HepG2 (cell line): Measurements from ENCODE around the gene RGS14. TPM values are rescaled to one million over a fixed set of nuclear protein-coding genes. Genes with fewer than 3 reads are reported as not detected.

Source experiments
- ATAC-seq: fragments of 200-7000 bp; cut with Tn5 transposase; 3 replicates; pipeline ENCODE4 v1.9.1; 2020; ENCODE audit warnings: mild to moderate bottlenecking, moderate library complexity
- BruUV-seq: library from RNA; stranded (reverse); fragments of 400-500 nt; replicated peaks from 2 replicates; lab custom pipeline; 2021; lab: Mats Ljungman, UMichigan
- CTCF ChIA-PET: fragments of 300-600 bp; formaldehyde crosslinking; extraction: SDS; loops from one replicate; lab custom pipeline; 2021; ENCODE audit warnings: low total read pairs, inconsistent platforms, low intra/inter-chr PET ratio; lab: Yijun Ruan, JAX
- POLR2A ChIA-PET: fragments of 350-600 bp; sonication (Branson Sonifier 250); formaldehyde crosslinking; loops from one replicate; lab custom pipeline; 2020; ENCODE audit warnings: antibody characterized with exemption, inconsistent platforms; lab: Yijun Ruan, JAX
- DNase-seq: peaks from one replicate; pipeline ENCODE4 v3.0.0-alpha.2; 2015; ENCODE audit warnings: low spot score
- FAIRE-seq: peaks from 3 replicates; lab custom pipeline; 2011; peaks lifted over from hg19 to GRCh38; lab: Jason Lieb, UNC
- H2AFZ ChIP-seq: one replicate; pipeline ENCODE4 v1.6.1; 2011; ENCODE audit warnings: low read length, inconsistent platforms
- H3K27ac ChIP-seq: fragments of 300-600 bp; 3 replicates; pipeline ENCODE4 v1.8.0; 2011; ENCODE audit warnings: mixed run types, mild to moderate bottlenecking, mixed read lengths, low read length, inconsistent platforms; ENCODE audit not compliant: insufficient read depth; ENCODE audit errors: extremely low read length
- H3K27me3 ChIP-seq, 2 experiments: fragments of 200-600 bp in 1 of 2; 2 replicates in 1 of 2; 3 replicates in 1 of 2; pipeline versions ENCODE4 v1.6.0 to v1.8.0; 2011; ENCODE audit warnings: low read length in 2 of 2, mild to moderate bottlenecking in 2 of 2, moderate library complexity in 2 of 2, inconsistent platforms in 1 of 2; ENCODE audit not compliant: insufficient read depth in 2 of 2, control insufficient read depth in 1 of 2
- H3K36me3 ChIP-seq, 2 experiments: fragments of 200-600 bp in 1 of 2; replicated peaks in 1 of 2; 2 replicates in 1 of 2; 3 replicates in 1 of 2; pipeline versions ENCODE4 v1.5.1 to v1.8.0; 2011; ENCODE audit warnings: low read length in 2 of 2, inconsistent platforms in 1 of 2; ENCODE audit not compliant: insufficient read depth in 2 of 2, control insufficient read depth in 1 of 2
- H3K4me1 ChIP-seq: 2 replicates; pipeline ENCODE4 v1.5.1; 2012; ENCODE audit warnings: low read length, inconsistent platforms; ENCODE audit not compliant: insufficient read depth
- H3K4me2 ChIP-seq: 2 replicates; pipeline ENCODE4 v1.6.0; 2011; ENCODE audit warnings: low read depth, low read length, inconsistent platforms
- H3K4me3 ChIP-seq, 3 experiments: fragments of 200-600 bp in 1 of 3; sonication (generic), shearing (Covaris generic) in 1 of 3; replicated peaks in 1 of 3; 2 replicates each; pipeline ENCODE4 v1.5.1; 2011 to 2016; ENCODE audit warnings: low read length in 3 of 3, inconsistent platforms in 2 of 3, low read depth in 2 of 3, mild to moderate bottlenecking in 2 of 3, control low read depth in 1 of 3, mixed read lengths in 1 of 3; ENCODE audit not compliant: insufficient read depth in 1 of 3
- H3K79me2 ChIP-seq: one replicate; pipeline ENCODE4 v1.6.1; 2011; ENCODE audit warnings: low read length, inconsistent platforms; ENCODE audit not compliant: insufficient read depth
- H3K9ac ChIP-seq: 2 replicates; pipeline ENCODE4 v1.6.0; 2011; ENCODE audit warnings: mild to moderate bottlenecking, low read depth, low read length, inconsistent platforms; ENCODE audit not compliant: insufficient read depth
- H3K9me3 ChIP-seq: 2 replicates; pipeline ENCODE4 v1.5.1; 2012; ENCODE audit warnings: mild to moderate bottlenecking, low read length
- H4K20me1 ChIP-seq: 2 replicates; pipeline ENCODE4 v1.6.0; 2011; ENCODE audit warnings: inconsistent platforms, mild to moderate bottlenecking, low read length, moderate library complexity; ENCODE audit not compliant: insufficient read depth
- ADNP ChIP-seq: sonication (generic); formaldehyde crosslinking; IDR thresholded peaks from 2 replicates; pipeline ENCODE4 v1.4.0; 2020; ENCODE audit warnings: missing genetic modification reagents
- ASH2L ChIP-seq: fragments of 300-600, 200-600 bp; sonication (generic); IDR thresholded peaks from 2 replicates; pipeline ENCODE4 v1.7.0; 2017; ENCODE audit warnings: low read depth, mild to moderate bottlenecking, moderate library complexity, mixed read lengths, low read length; ENCODE audit not compliant: insufficient read length
- HDAC2 ChIP-seq: sonication (generic); formaldehyde crosslinking; IDR thresholded peaks from 2 replicates; pipeline ENCODE4 v1.4.0; 2020; ENCODE audit warnings: missing genetic modification reagents
- HDAC6 ChIP-seq: fragments of 200-600 bp; sonication (generic); IDR thresholded peaks from 2 replicates; pipeline ENCODE4 v1.7.0; 2017; ENCODE audit warnings: mild to moderate bottlenecking, antibody characterized with exemption, low read length, low read depth
- KDM1A ChIP-seq: IDR thresholded peaks from 2 replicates; pipeline ENCODE4 v1.6.1; 2016; ENCODE audit warnings: missing compliant biosample characterization
- NFE2L2 ChIP-seq: fragments of 150-350 bp; IDR thresholded peaks from 2 replicates; pipeline ENCODE4 v1.6.1; 2014; ENCODE audit warnings: low read length
- RCOR2 ChIP-seq: IDR thresholded peaks from 2 replicates; pipeline ENCODE4 v1.6.1; 2016; ENCODE audit warnings: missing biosample characterization, missing genetic modification reagents
- TBP ChIP-seq: sonication (generic); formaldehyde crosslinking; IDR thresholded peaks from 2 replicates; pipeline ENCODE4 v1.5.0; 2020; ENCODE audit warnings: missing genetic modification reagents
- ZFP36 ChIP-seq: fragments of 150-350 bp; IDR thresholded peaks from 2 replicates; pipeline ENCODE4 v1.6.1; 2018; ENCODE audit warnings: borderline replicate concordance, low read length, low read depth; ENCODE audit not compliant: partially characterized antibody
- ZMYM3 ChIP-seq: sonication (generic); formaldehyde crosslinking; IDR thresholded peaks from 2 replicates; pipeline ENCODE4 v1.5.1; 2020; ENCODE audit warnings: mild to moderate bottlenecking, missing genetic modification reagents
- ZNF235 ChIP-seq: sonication (generic); formaldehyde crosslinking; IDR thresholded peaks from 2 replicates; pipeline ENCODE4 v1.8.1; 2023; ENCODE audit warnings: mild to moderate bottlenecking, missing genetic modification reagents, borderline replicate concordance
- ZNF768 ChIP-seq: sonication (generic); formaldehyde crosslinking; IDR thresholded peaks from 2 replicates; pipeline ENCODE4 v1.4.0; 2020; ENCODE audit warnings: missing genetic modification reagents
- WGBS: methylation state at CpG from one replicate; pipeline ENCODE4 v1.1.6; 2017; ENCODE audit warnings: low lambda C conversion rate; 5-methylcytosine and 5-hydroxymethylcytosine counted together
- in situ Hi-C: cut with HindIII; loops from 2 replicates; pipeline ENCODE4 v1.10.0; 2017; ENCODE audit warnings: low pct_unique_long_range_greater_than_20kb; ENCODE audit not compliant: extremely low pct_ligation_motif_present
- intact Hi-C: fragments of 100-400 bp; cut with micrococcal nuclease; formaldehyde crosslinking; loops from one replicate; pipeline ENCODE4 v1.10.0; 2022; ENCODE audit not compliant: unreplicated experiment
- polyA plus RNA-seq, 8 experiments: library from polyadenylated mRNA; depleted of rRNA in 3 of 8; stranded (reverse) in 7 of 8; unstranded in 1 of 8; fragments of >200 nt; fragmentation: Illumina TruSeq in 4 of 8; extraction: Trizol in 4 of 8; gene quantifications; 2 replicates each; pipeline versions ENCODE4 v1.2.1 to v1.2.3, GENCODE V29; 2011 to 2016; ENCODE audit warnings: low read depth in 4 of 8, missing spikeins in 1 of 8, mixed read lengths in 1 of 8; ENCODE audit not compliant: insufficient read depth in 1 of 8
- total RNA-seq, 5 experiments: library from RNA; depleted of rRNA; stranded (reverse); fragments of >200 nt; fragmentation: Illumina TruSeq; extraction: Trizol; gene quantifications; 2 replicates each; pipeline ENCODE4 v1.2.3, GENCODE V29; 2016; ENCODE audit warnings: low read depth in 1 of 5
- TF ChIP-seq, protein P1 (sequence below): sonication (generic); formaldehyde crosslinking; IDR thresholded peaks from 2 replicates; pipeline ENCODE4 v1.5.1; 2020; ENCODE audit warnings: missing genetic modification reagents, mild to moderate bottlenecking, borderline replicate concordance
- TF ChIP-seq, protein P2 (sequence below): sonication (generic); formaldehyde crosslinking; conservative IDR thresholded peaks from 2 replicates; pipeline ENCODE4 v1.8.1; 2023; ENCODE audit warnings: missing genetic modification reagents
- TF ChIP-seq, protein P3 (sequence below): sonication (generic); formaldehyde crosslinking; IDR thresholded peaks from 2 replicates; pipeline ENCODE4 v1.4.0; 2020; ENCODE audit warnings: missing genetic modification reagents, borderline replicate concordance

The RGS14 gene
- total and polyA plus RNA-seq, 2 of the 13 experiments (the other 11 are each of a cell fraction or from before 2014, with no cell fraction given): 11.1 to 17.2 TPM

- TF ChIP-seq NFE2L2: 0 out of 2 replicates have a peak, but pooled peaks have one; percentile 9
- TF ChIP-seq HDAC2 (CRISPR knock-in tag): peak; percentile 34; the same call in 1 of the 2 replicates
- TF ChIP-seq ZNF768: peak; percentile 97
- TF ChIP-seq, protein P1, sequence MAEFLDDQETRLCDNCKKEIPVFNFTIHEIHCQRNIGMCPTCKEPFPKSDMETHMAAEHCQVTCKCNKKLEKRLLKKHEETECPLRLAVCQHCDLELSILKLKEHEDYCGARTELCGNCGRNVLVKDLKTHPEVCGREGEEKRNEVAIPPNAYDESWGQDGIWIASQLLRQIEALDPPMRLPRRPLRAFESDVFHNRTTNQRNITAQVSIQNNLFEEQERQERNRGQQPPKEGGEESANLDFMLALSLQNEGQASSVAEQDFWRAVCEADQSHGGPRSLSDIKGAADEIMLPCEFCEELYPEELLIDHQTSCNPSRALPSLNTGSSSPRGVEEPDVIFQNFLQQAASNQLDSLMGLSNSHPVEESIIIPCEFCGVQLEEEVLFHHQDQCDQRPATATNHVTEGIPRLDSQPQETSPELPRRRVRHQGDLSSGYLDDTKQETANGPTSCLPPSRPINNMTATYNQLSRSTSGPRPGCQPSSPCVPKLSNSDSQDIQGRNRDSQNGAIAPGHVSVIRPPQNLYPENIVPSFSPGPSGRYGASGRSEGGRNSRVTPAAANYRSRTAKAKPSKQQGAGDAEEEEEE (CRISPR knock-in tag): no peak
- peak; percentile 92 for TF ChIP-seq ZMYM3
- peak; percentile 61 for TF ChIP-seq ZFP36
- TF ChIP-seq ZNF235 (CRISPR knock-in tag): no peak
- TF ChIP-seq, protein P2, sequence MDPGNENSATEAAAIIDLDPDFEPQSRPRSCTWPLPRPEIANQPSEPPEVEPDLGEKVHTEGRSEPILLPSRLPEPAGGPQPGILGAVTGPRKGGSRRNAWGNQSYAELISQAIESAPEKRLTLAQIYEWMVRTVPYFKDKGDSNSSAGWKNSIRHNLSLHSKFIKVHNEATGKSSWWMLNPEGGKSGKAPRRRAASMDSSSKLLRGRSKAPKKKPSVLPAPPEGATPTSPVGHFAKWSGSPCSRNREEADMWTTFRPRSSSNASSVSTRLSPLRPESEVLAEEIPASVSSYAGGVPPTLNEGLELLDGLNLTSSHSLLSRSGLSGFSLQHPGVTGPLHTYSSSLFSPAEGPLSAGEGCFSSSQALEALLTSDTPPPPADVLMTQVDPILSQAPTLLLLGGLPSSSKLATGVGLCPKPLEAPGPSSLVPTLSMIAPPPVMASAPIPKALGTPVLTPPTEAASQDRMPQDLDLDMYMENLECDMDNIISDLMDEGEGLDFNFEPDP (CRISPR knock-in tag): 0 out of 2 replicates have a peak, but pooled peaks have one; percentile 41
- TF ChIP-seq ADNP (CRISPR knock-in tag): 0 out of 2 replicates have a peak, but pooled peaks have one; percentile 73
- TF ChIP-seq HDAC6: 0 out of 2 replicates have a peak, but pooled peaks have one; percentile 61
- TF ChIP-seq, protein P3, sequence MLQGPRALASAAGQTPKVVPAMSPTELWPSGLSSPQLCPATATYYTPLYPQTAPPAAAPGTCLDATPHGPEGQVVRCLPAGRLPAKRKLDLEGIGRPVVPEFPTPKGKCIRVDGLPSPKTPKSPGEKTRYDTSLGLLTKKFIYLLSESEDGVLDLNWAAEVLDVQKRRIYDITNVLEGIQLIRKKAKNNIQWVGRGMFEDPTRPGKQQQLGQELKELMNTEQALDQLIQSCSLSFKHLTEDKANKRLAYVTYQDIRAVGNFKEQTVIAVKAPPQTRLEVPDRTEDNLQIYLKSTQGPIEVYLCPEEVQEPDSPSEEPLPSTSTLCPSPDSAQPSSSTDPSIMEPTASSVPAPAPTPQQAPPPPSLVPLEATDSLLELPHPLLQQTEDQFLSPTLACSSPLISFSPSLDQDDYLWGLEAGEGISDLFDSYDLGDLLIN: no peak
- peak; percentile 22 for TF ChIP-seq ASH2L
- peak; percentile 67; the same call in 1 of the 2 replicates for TF ChIP-seq KDM1A (CRISPR knock-in tag)
- peak; percentile 86 for TF ChIP-seq RCOR2 (CRISPR knock-in tag)
- TF ChIP-seq TBP (CRISPR knock-in tag): no peak
- ChIA-PET CTCF (no interaction called here), POLR2A (interaction anchor here (2.8 to 3.0 kb wide), 2 partner anchors 9 to 15 kb away, joined by 12 to 19 read pairs; no protein-coding TSS in a partner anchor)
- in situ Hi-C loops (loop anchor here (5.0 to 25.0 kb wide), 2 partner anchors 51 to 826 kb away; partner anchors contain the start of genes CDHR2, MXD3 and RNF44), intact Hi-C loops (no loop called here)
- no peak overlapping the region for H2AFZ ChIP-seq
- H3K9me3 ChIP-seq: no peaks in the 10 kb centered on the region
- BruUV-seq: no TSS peak
- peaks cover 88% of the 10 kb centered on the region for H3K4me1 ChIP-seq
- H3K4me3 ChIP-seq: peak overlapping the region; percentile 57 to 81 (median 60)
- peaks cover 0 to 23% of the 10 kb centered on the region in 2 experiments; a peak in 4 of 5 replicates for H3K27me3 ChIP-seq
- H3K4me2 ChIP-seq: peak overlapping the region; percentile 87
- no peak for DNase-seq
- H3K9ac ChIP-seq: peak overlapping the region; percentile 56; the same call in 1 of the 2 replicates
- no peak for ATAC-seq
- FAIRE-seq: no peak
- H3K36me3 ChIP-seq: no peaks in the 10 kb centered on the region
- 27% methylated on average over 9 of the region's 10 CpGs for WGBS
- H3K79me2 ChIP-seq: no peaks in the 10 kb centered on the region
- H3K27ac ChIP-seq: no peak overlapping the region
- no peaks in the 10 kb centered on the region for H4K20me1 ChIP-seq
These were observed 5.8 kb downstream of the RGS14 start for GRCh38 chr5:177363565-177363964.
